NB4 (cell line): ENCODE results near the gene STARD13.

Source experiments
- POLR2A ChIP-seq: IDR thresholded peaks from 2 replicates; pipeline ENCODE4 v1.6.1; 2011; ENCODE audit warnings: mild to moderate bottlenecking; ENCODE audit not compliant: insufficient read length; ENCODE audit errors: extremely low read depth
- TF ChIP-seq, protein P1 (sequence below): IDR thresholded peaks from 2 replicates; pipeline ENCODE4 v1.6.1; 2011; ENCODE audit warnings: low read depth, low read length

- TF ChIP-seq POLR2A = no peak
- TF ChIP-seq, protein P1, sequence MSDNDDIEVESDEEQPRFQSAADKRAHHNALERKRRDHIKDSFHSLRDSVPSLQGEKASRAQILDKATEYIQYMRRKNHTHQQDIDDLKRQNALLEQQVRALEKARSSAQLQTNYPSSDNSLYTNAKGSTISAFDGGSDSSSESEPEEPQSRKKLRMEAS = no peak
These were observed 39.9 kb downstream of the STARD13 start for GRCh38 chr13:33245505-33246158.
